OCI-LY1 (cell line): ENCODE data around the gene HSF4.

Experiments used
- H2AFZ ChIP-seq: fragments of 200-600 bp; sonication (generic), shearing (Covaris generic); 2 replicates; pipeline ENCODE4 v1.6.0; 2014; ENCODE audit warnings: antibody characterized with exemption, mild to moderate bottlenecking, low read length
- H3F3A ChIP-seq: fragments of 200-600 bp; sonication (generic), shearing (Covaris generic); 2 replicates; pipeline ENCODE4 v1.6.0; 2014; ENCODE audit warnings: mild to moderate bottlenecking, antibody characterized with exemption, low read length, moderate library complexity; ENCODE audit not compliant: insufficient read depth
- H3K27ac ChIP-seq: fragments of 200-600 bp; sonication (generic); 2 replicates; pipeline ENCODE4 v1.5.1; 2014; ENCODE audit warnings: low read length, mixed run types, mild to moderate bottlenecking, low read depth; ENCODE audit not compliant: poor library complexity, severe bottlenecking
- H3K27me3 ChIP-seq: fragments of 200-600 bp; sonication (generic); 2 replicates; pipeline ENCODE4 v1.6.0; 2014; ENCODE audit warnings: antibody characterized with exemption, mild to moderate bottlenecking, low read length, moderate library complexity; ENCODE audit not compliant: insufficient read depth
- H3K36me3 ChIP-seq: fragments of 200-600 bp; sonication (generic); 2 replicates; pipeline ENCODE4 v1.6.1; 2014; ENCODE audit warnings: mild to moderate bottlenecking, antibody characterized with exemption, low read length, moderate library complexity, mixed read lengths; ENCODE audit not compliant: insufficient read depth
- H3K4me1 ChIP-seq: fragments of 200-600 bp; sonication (generic); 2 replicates; pipeline ENCODE4 v1.5.1; 2014; ENCODE audit warnings: mild to moderate bottlenecking, low read length, moderate library complexity; ENCODE audit not compliant: insufficient read depth, severe bottlenecking
- H3K4me2 ChIP-seq: fragments of 200-600 bp; sonication (generic), shearing (Covaris generic); 2 replicates; pipeline ENCODE4 v1.6.1; 2014; ENCODE audit warnings: low read length
- H3K4me3 ChIP-seq: fragments of 200-600 bp; sonication (generic); 2 replicates; pipeline ENCODE4 v1.5.1; 2014; ENCODE audit warnings: low read length, low read depth, mild to moderate bottlenecking, mixed read lengths; ENCODE audit not compliant: poor library complexity, severe bottlenecking
- H3K79me2 ChIP-seq: fragments of 200-600 bp; shearing (Covaris generic); 2 replicates; pipeline ENCODE4 v1.6.1; 2016; ENCODE audit warnings: mixed run types, low read length, mixed read lengths; ENCODE audit not compliant: insufficient read depth
- H3K9ac ChIP-seq: fragments of 200-600 bp; sonication (generic), shearing (Covaris generic); 2 replicates; pipeline ENCODE4 v1.6.1; 2014; ENCODE audit warnings: mild to moderate bottlenecking, low read length, mixed read lengths
- H3K9me2 ChIP-seq: fragments of 200-600 bp; sonication (generic), shearing (Covaris generic); 2 replicates; pipeline ENCODE4 v1.6.1; 2014; ENCODE audit warnings: low read depth, mild to moderate bottlenecking, low read length, mixed read lengths
- H3K9me3 ChIP-seq: fragments of 200-600 bp; shearing (Covaris generic); 2 replicates; pipeline ENCODE4 v1.6.1; 2014; ENCODE audit warnings: low read length, mixed read lengths
- H4K20me1 ChIP-seq: fragments of 200-600 bp; sonication (generic), shearing (Covaris generic); 2 replicates; pipeline ENCODE4 v1.6.0; 2016; ENCODE audit warnings: mild to moderate bottlenecking, low read length; ENCODE audit not compliant: insufficient read depth
- EZH2 ChIP-seq: fragments of 200-600 bp; sonication (generic), shearing (Covaris generic); IDR thresholded peaks from 2 replicates; pipeline ENCODE4 v1.8.0; 2017; ENCODE audit warnings: borderline replicate concordance, mixed run types, mild to moderate bottlenecking, antibody characterized with exemption, low read length, moderate library complexity, mixed read lengths
- TF ChIP-seq, protein P1 (sequence below): fragments of 200-600 bp; sonication (generic), shearing (Covaris generic); IDR thresholded peaks from 2 replicates; pipeline ENCODE4 v1.5.1; 2017; ENCODE audit warnings: mild to moderate bottlenecking, antibody characterized with exemption, low read length, moderate library complexity, mixed read lengths

The HSF4 gene

DNA sequence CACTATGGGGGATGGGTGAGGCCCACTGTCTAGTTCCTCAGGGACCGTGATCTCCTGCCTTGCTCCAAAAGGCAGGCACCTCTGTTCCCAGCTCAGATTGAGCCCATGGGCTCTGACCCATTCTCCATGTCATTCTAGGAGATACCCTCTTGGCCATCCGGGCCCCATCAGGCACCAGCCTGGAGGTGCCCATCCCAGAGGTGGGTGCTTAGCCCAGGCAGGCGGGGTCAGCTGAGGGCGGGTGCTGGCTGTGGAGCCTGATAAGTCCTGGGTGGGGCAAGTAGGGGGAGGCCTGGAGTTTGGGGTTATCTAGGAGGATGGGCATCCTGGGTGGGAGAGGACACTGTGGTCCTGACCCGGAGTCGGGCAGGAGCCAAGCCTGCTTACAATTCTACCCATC is 29.7 kb downstream of the HSF4 start:
- Histone ChIP-seq H3K9me2 (no peaks in the 10 kb centered on the region), H3K27ac (no peak overlapping the region), H3K4me2 (no peak overlapping the region), H3K36me3 (peaks cover 52% of the 10 kb centered on the region), H4K20me1 (no peaks in the 10 kb centered on the region), H3F3A (no peaks in the 10 kb centered on the region), H3K4me3 (no peak overlapping the region), H3K27me3 (no peaks in the 10 kb centered on the region), H2AFZ (no peak overlapping the region), H3K79me2 (peaks cover 16% of the 10 kb centered on the region), H3K4me1 (peaks cover 30% of the 10 kb centered on the region), H3K9ac (no peak overlapping the region), H3K9me3 (no peaks in the 10 kb centered on the region)
- TF ChIP-seq, protein P1, sequence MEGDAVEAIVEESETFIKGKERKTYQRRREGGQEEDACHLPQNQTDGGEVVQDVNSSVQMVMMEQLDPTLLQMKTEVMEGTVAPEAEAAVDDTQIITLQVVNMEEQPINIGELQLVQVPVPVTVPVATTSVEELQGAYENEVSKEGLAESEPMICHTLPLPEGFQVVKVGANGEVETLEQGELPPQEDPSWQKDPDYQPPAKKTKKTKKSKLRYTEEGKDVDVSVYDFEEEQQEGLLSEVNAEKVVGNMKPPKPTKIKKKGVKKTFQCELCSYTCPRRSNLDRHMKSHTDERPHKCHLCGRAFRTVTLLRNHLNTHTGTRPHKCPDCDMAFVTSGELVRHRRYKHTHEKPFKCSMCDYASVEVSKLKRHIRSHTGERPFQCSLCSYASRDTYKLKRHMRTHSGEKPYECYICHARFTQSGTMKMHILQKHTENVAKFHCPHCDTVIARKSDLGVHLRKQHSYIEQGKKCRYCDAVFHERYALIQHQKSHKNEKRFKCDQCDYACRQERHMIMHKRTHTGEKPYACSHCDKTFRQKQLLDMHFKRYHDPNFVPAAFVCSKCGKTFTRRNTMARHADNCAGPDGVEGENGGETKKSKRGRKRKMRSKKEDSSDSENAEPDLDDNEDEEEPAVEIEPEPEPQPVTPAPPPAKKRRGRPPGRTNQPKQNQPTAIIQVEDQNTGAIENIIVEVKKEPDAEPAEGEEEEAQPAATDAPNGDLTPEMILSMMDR: no peak
- no peak for TF ChIP-seq EZH2

DNA sequence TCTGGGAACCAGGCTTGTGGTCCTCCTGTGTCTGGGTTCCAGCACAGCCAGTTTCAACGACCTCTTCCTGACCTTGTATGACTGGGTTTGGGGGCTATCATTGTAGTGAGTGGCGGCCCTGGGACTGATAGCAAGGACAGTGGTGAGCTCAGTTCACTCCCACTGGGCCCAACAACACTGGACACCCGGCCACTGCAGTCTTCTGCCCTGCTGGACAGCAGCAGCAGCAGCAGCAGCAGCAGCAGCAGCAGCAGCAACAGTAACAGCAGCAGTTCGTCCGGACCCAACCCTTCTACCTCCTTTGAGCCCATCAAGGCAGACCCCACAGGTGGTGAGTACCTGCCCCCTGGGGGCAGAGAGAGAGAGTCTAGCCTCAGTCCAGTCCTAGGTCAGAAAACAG is 31.1 kb downstream of the HSF4 start:
- H3K79me2 ChIP-seq: peaks cover 16% of the 10 kb centered on the region
- no peaks in the 10 kb centered on the region for H3K9me2 ChIP-seq
- H3K9ac ChIP-seq: no peak overlapping the region
- no peak overlapping the region for H3K4me2 ChIP-seq
- no peaks in the 10 kb centered on the region for H3K27me3 ChIP-seq
- no peak overlapping the region for H3K27ac ChIP-seq
- no peak overlapping the region for H3K4me3 ChIP-seq
- H3K4me1 ChIP-seq: peaks cover 30% of the 10 kb centered on the region
- no peaks in the 10 kb centered on the region for H3K9me3 ChIP-seq
- no peak for TF ChIP-seq EZH2
- TF ChIP-seq, protein P1: no peak
- H3F3A ChIP-seq: no peaks in the 10 kb centered on the region
- no peaks in the 10 kb centered on the region for H4K20me1 ChIP-seq
- H2AFZ ChIP-seq: no peak overlapping the region
- H3K36me3 ChIP-seq: peaks cover 60% of the 10 kb centered on the region

DNA sequence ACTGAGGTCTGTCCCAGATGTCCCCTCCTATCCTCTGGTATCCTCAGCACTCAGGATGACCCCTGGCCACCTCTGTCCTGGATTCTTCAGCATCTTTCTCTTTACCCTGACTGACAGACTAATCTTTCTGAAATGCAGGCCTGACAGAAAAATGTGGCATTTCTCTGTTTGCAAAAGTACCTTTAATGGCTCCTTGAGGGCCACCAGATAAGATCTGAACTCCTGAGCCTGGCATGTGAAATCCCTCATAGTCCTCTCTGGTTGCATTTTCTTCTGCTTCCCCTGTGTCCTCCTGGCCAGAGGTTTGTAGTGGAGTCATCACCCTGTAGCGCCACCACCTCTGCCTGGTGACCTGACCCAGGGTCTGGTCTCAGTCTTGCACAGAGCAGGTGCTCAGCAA is 32.3 kb downstream of the HSF4 start:
- Histone ChIP-seq H3K9me3 (no peaks in the 10 kb centered on the region), H3K36me3 (peaks cover 68% of the 10 kb centered on the region), H2AFZ (no peak overlapping the region), H4K20me1 (no peaks in the 10 kb centered on the region), H3K27me3 (no peaks in the 10 kb centered on the region), H3K4me1 (peaks cover 30% of the 10 kb centered on the region), H3K79me2 (peaks cover 16% of the 10 kb centered on the region), H3K4me2 (no peak overlapping the region), H3K9me2 (no peaks in the 10 kb centered on the region), H3F3A (no peaks in the 10 kb centered on the region), H3K4me3 (no peak overlapping the region), H3K27ac (no peak overlapping the region), H3K9ac (no peak overlapping the region)
- TF ChIP-seq, protein P1: no peak
- TF ChIP-seq EZH2: no peak
